Loucy (cell line): ENCODE data around the gene RSPH9.

Experiments
- H2AFZ ChIP-seq: fragments of 200-600 bp; sonication (generic); 2 replicates; pipeline ENCODE4 v1.6.0; 2016; ENCODE audit warnings: antibody characterized with exemption, mild to moderate bottlenecking, low read length, moderate library complexity
- H3F3A ChIP-seq: fragments of 200-600 bp; 2 replicates; pipeline ENCODE4 v1.6.0; 2016; ENCODE audit warnings: antibody characterized with exemption, low read depth, mild to moderate bottlenecking
- H3K27me3 ChIP-seq: fragments of 200-600 bp; sonication (generic); 2 replicates; pipeline ENCODE4 v1.6.1; 2014; ENCODE audit warnings: low read length, mild to moderate bottlenecking; ENCODE audit not compliant: insufficient read depth, poor library complexity, severe bottlenecking
- H3K36me3 ChIP-seq: fragments of 200-600 bp; sonication (generic); 2 replicates; pipeline ENCODE4 v1.6.1; 2016; ENCODE audit warnings: low read length; ENCODE audit not compliant: insufficient read depth
- H3K4me1 ChIP-seq: fragments of 200-600 bp; sonication (generic); 2 replicates; pipeline ENCODE4 v1.5.1; 2014; ENCODE audit warnings: low read length, mild to moderate bottlenecking; ENCODE audit not compliant: insufficient read depth, poor library complexity, severe bottlenecking
- H3K4me2 ChIP-seq: fragments of 200-600 bp; sonication (generic); 2 replicates; pipeline ENCODE4 v1.6.0; 2014; ENCODE audit warnings: antibody characterized with exemption, low read length, low read depth, mild to moderate bottlenecking; ENCODE audit not compliant: poor library complexity, severe bottlenecking
- H3K4me3 ChIP-seq: fragments of 200-600 bp; sonication (generic); 2 replicates; pipeline ENCODE4 v1.5.1; 2014; ENCODE audit warnings: low read length, mild to moderate bottlenecking, mixed read lengths; ENCODE audit not compliant: poor library complexity, severe bottlenecking
- H3K79me2 ChIP-seq: fragments of 200-600 bp; sonication (generic); 2 replicates; pipeline ENCODE4 v1.6.1; 2014; ENCODE audit warnings: low read length; ENCODE audit not compliant: insufficient read depth
- H3K9ac ChIP-seq: fragments of 200-600 bp; sonication (generic); 2 replicates; pipeline ENCODE4 v1.6.0; 2014; ENCODE audit warnings: mild to moderate bottlenecking, low read depth, low read length, moderate library complexity; ENCODE audit not compliant: poor library complexity, severe bottlenecking
- H3K9me2 ChIP-seq: fragments of 200-600 bp; sonication (generic); replicated peaks from 2 replicates; pipeline ENCODE4 v1.6.1; 2016; ENCODE audit warnings: low read depth, low read length, mixed read lengths
- H3K9me3 ChIP-seq: fragments of 200-600 bp; sonication (generic); 2 replicates; pipeline ENCODE4 v1.6.1; 2014; ENCODE audit warnings: mild to moderate bottlenecking, antibody characterized with exemption, low read length, low read depth; ENCODE audit not compliant: insufficient read depth
- H4K20me1 ChIP-seq: fragments of 200-600 bp; sonication (generic); 2 replicates; pipeline ENCODE4 v1.6.0; 2014; ENCODE audit warnings: antibody characterized with exemption, low read length, mild to moderate bottlenecking; ENCODE audit not compliant: insufficient read depth, poor library complexity, severe bottlenecking
- CTCF ChIP-seq: fragments of 200-600 bp; sonication (generic); conservative IDR thresholded peaks from 2 replicates; pipeline ENCODE4 v1.5.1; 2014; ENCODE audit warnings: mild to moderate bottlenecking, antibody characterized with exemption, low read length
- EZH2phosphoT487 ChIP-seq: fragments of 200-600 bp; IDR thresholded peaks from 2 replicates; pipeline ENCODE4 v1.6.1; 2018; ENCODE audit warnings: antibody characterized with exemption, mild to moderate bottlenecking, moderate library complexity, borderline replicate concordance

RSPH9 gene

DNA sequence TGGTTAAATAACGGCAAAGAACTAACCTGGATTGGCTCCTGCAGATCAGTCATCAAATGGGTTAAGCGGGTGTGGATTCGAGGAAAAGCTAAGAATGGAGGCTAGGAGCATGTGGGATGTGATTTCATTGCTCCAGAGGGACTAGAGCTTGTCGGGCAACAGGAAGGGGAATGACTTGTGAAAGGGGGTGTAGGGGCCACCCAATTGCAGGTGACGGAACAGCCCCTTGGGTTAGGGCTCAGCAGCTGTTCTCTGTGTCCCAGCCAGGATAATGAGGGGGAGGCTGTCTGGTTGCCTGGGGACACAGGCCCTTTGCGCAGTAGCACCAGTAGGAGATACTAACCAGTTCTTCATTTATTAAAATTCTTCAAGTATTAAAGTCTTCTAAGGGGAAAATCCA, 67.7 kb downstream of the RSPH9 start:
- Histone ChIP-seq H3K79me2 (no peaks in the 10 kb centered on the region), H3K9me2 (no peaks in the 10 kb centered on the region), H3F3A (no peaks in the 10 kb centered on the region), H3K27me3 (no peaks in the 10 kb centered on the region), H4K20me1 (no peaks in the 10 kb centered on the region), H3K9me3 (no peaks in the 10 kb centered on the region), H3K4me2 (no peak overlapping the region), H3K4me1 (no peaks in the 10 kb centered on the region), H3K4me3 (no peak overlapping the region), H3K9ac (no peak overlapping the region), H3K36me3 (no peaks in the 10 kb centered on the region), H2AFZ (no peak overlapping the region)
- TF ChIP-seq CTCF: no peak
- no peak for TF ChIP-seq EZH2phosphoT487

DNA sequence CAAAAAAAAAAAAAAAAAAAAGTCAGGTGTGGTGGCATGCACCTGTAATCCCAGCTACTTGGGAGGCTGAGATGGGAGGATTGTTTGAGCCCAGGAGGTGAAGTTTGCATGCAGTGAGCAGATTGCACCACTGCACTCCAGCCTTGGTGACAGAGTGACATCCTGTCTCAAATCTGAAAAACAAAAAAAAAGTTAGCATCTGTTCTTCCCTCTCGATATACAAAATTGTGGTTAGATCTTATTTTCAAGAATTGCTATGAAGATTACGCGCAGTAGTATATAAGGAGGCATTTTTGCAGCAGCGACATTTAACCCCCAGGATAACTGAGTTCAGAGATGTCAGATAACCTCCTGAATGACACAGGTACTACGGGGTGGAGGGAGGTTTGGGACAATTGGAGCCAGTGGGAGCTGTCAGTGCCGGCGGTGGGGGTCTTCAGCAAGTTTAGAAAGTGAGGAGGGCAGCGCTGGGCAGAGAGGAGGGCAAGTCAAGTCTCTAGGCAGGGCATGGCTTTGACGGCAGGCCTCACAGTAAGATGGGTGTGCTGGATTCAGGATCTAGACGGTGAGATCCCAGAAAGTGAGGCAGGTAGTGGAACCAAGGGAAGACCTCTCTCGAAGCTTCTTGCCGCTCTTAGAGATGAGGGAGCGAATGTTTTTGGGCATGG, 68.9 kb downstream of the RSPH9 start:
- no peak overlapping the region for H3K4me3 ChIP-seq
- H3F3A ChIP-seq: no peaks in the 10 kb centered on the region
- no peak overlapping the region for H3K4me2 ChIP-seq
- TF ChIP-seq EZH2phosphoT487 (no peak), CTCF (no peak)
- no peaks in the 10 kb centered on the region for H3K79me2 ChIP-seq
- H4K20me1 ChIP-seq: no peaks in the 10 kb centered on the region
- no peaks in the 10 kb centered on the region for H3K4me1 ChIP-seq
- no peaks in the 10 kb centered on the region for H3K27me3 ChIP-seq
- H3K9me2 ChIP-seq: no peaks in the 10 kb centered on the region
- no peaks in the 10 kb centered on the region for H3K36me3 ChIP-seq
- no peak overlapping the region for H2AFZ ChIP-seq
- no peaks in the 10 kb centered on the region for H3K9me3 ChIP-seq
- no peak overlapping the region for H3K9ac ChIP-seq

DNA sequence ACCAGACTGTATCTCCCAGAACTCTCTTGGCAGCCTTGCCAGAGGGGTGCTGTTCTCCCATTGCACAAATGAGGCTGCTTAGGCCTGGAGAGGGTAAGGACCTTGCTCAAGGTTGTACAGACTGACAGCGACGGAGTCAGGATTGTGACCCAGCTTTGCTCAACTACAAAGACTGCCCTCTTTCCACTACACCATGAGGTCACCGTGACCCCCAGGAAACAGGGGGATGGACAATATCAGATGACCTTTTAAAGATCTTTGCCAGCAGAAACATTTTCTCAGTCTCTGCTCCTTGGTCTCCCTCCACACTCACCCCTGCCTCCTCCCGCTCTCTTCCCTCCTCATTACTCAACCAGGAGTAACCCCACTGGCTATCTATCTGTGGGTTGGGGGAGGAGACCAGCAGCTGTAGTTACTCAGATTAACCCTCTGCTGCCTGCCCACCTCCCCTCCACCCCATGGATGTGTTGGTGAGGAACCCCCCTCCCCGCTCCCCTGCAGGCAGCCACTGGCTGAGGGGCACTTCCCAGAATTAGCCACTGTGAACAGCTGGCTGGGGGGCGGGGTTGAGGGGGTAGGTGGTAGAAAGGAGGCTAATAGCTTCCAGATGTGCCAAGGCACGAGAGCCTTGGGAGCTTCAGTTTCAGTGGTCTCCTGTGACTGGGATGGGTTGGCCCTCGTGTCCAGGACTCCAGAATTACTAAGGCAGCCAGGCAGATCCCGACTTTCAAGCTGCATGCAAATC, 69.6 kb downstream of the RSPH9 start:
- no peak overlapping the region for H3K4me2 ChIP-seq
- no peak overlapping the region for H3K4me3 ChIP-seq
- no peaks in the 10 kb centered on the region for H4K20me1 ChIP-seq
- H3K36me3 ChIP-seq: no peaks in the 10 kb centered on the region
- H3K9ac ChIP-seq: no peak overlapping the region
- H3K4me1 ChIP-seq: no peaks in the 10 kb centered on the region
- H3K27me3 ChIP-seq: no peaks in the 10 kb centered on the region
- no peak for TF ChIP-seq EZH2phosphoT487
- TF ChIP-seq CTCF: no peak
- no peaks in the 10 kb centered on the region for H3F3A ChIP-seq
- H2AFZ ChIP-seq: no peak overlapping the region
- no peaks in the 10 kb centered on the region for H3K9me2 ChIP-seq
- no peaks in the 10 kb centered on the region for H3K9me3 ChIP-seq
- H3K79me2 ChIP-seq: no peaks in the 10 kb centered on the region
